WTC11 (cell line): ENCODE data around the gene PSMD13. TPM values are rescaled to one million over a fixed set of nuclear protein-coding genes. Genes with fewer than 3 reads are reported as not detected.

Experiments used
- ATAC-seq: fragments of 200-7000 bp; cut with Tn5 transposase; 2 replicates; pipeline ENCODE4 v1.10.0; 2021; ENCODE audit warnings: mild to moderate bottlenecking, moderate library complexity
- CTCF ChIA-PET: fragments of 300-600 bp; sonication (Branson Sonifier 250); formaldehyde crosslinking; loops from one replicate; lab custom pipeline; 2021; ENCODE audit warnings: antibody characterized with exemption; lab: Charles Lee
- POLR2A ChIA-PET: fragments of 350-600 bp; sonication (Branson Sonifier 250); formaldehyde crosslinking; loops from one replicate; lab custom pipeline; 2021; ENCODE audit warnings: antibody characterized with exemption; lab: Charles Lee
- DNase-seq: peaks from one replicate; pipeline ENCODE4 v3.0.0; 2021; ENCODE audit warnings: low spot score
- H3K27ac Mint-ChIP-seq: 2 replicates; pipeline ENCODE4 v1.8.0; 2021; ENCODE audit warnings: mixed read lengths
- H3K27me3 Mint-ChIP-seq: 2 replicates; pipeline ENCODE4 v1.8.0; 2021; ENCODE audit warnings: low read depth, mild to moderate bottlenecking, moderate library complexity, mixed read lengths
- H3K36me3 Mint-ChIP-seq: 2 replicates; pipeline ENCODE4 v1.8.0; 2021; ENCODE audit warnings: mixed read lengths
- H3K4me1 Mint-ChIP-seq: 2 replicates; pipeline ENCODE4 v1.8.0; 2022; ENCODE audit warnings: mixed read lengths
- H3K4me3 Mint-ChIP-seq: 2 replicates; pipeline ENCODE4 v1.8.0; 2021; ENCODE audit warnings: mild to moderate bottlenecking, moderate library complexity, mixed read lengths
- H3K9me3 Mint-ChIP-seq: 2 replicates; pipeline ENCODE4 v1.8.0; 2021; ENCODE audit warnings: mixed read lengths
- ATF2 ChIP-seq: sonication (generic); formaldehyde crosslinking; IDR thresholded peaks from 2 replicates; pipeline ENCODE4 v1.8.1; 2022; ENCODE audit warnings: low read depth, missing genetic modification reagents, borderline replicate concordance
- ATF6 ChIP-seq: sonication (generic); formaldehyde crosslinking; IDR thresholded peaks from 2 replicates; pipeline ENCODE4 v1.8.1; 2023; ENCODE audit warnings: mild to moderate bottlenecking, missing genetic modification reagents
- CDX4 ChIP-seq: fragments of 250-450 bp; sonication (Bioruptor Pico); IDR thresholded peaks from 2 replicates; pipeline ENCODE4 v1.9.0; 2021; ENCODE audit warnings: moderate library complexity, mild to moderate bottlenecking, inconsistent platforms, borderline replicate concordance
- E2F5 ChIP-seq: sonication (generic); formaldehyde crosslinking; IDR thresholded peaks from 2 replicates; pipeline ENCODE4 v1.8.1; 2022; ENCODE audit warnings: mild to moderate bottlenecking, moderate library complexity, missing genetic modification reagents
- ESRRA ChIP-seq: sonication (generic); formaldehyde crosslinking; IDR thresholded peaks from 2 replicates; pipeline ENCODE4 v1.8.1; 2022; ENCODE audit warnings: mild to moderate bottlenecking, missing genetic modification reagents, borderline replicate concordance
- ETV6 ChIP-seq: sonication (generic); formaldehyde crosslinking; IDR thresholded peaks from 2 replicates; pipeline ENCODE4 v1.8.1; 2022; ENCODE audit warnings: mild to moderate bottlenecking, missing genetic modification reagents
- IRF1 ChIP-seq: sonication (generic); formaldehyde crosslinking; IDR thresholded peaks from 2 replicates; pipeline ENCODE4 v1.8.0; 2023; ENCODE audit warnings: missing genetic modification reagents
- JAZF1 ChIP-seq: fragments of 250-450 bp; sonication (Bioruptor Pico); IDR thresholded peaks from 2 replicates; pipeline ENCODE4 v1.9.0; 2021; ENCODE audit warnings: moderate library complexity, mild to moderate bottlenecking, inconsistent platforms
- MLX ChIP-seq: sonication (generic); formaldehyde crosslinking; IDR thresholded peaks from 2 replicates; pipeline ENCODE4 v1.8.1; 2023; ENCODE audit warnings: mild to moderate bottlenecking, missing genetic modification reagents, moderate library complexity
- NFE2L1 ChIP-seq: sonication (generic); formaldehyde crosslinking; IDR thresholded peaks from 2 replicates; pipeline ENCODE4 v1.8.1; 2023; ENCODE audit warnings: missing genetic modification reagents
- NR1H2 ChIP-seq: sonication (generic); formaldehyde crosslinking; IDR thresholded peaks from 2 replicates; pipeline ENCODE4 v1.9.0; 2021; ENCODE audit warnings: mild to moderate bottlenecking, moderate library complexity, missing genetic modification reagents
- SOX15 ChIP-seq: fragments of 250-450 bp; sonication (Bioruptor Pico); IDR thresholded peaks from 2 replicates; pipeline ENCODE4 v1.9.0; 2021; ENCODE audit warnings: mild to moderate bottlenecking
- STAT6 ChIP-seq: sonication (generic); formaldehyde crosslinking; conservative IDR thresholded peaks from 2 replicates; pipeline ENCODE4 v1.8.1; 2023; ENCODE audit warnings: mild to moderate bottlenecking, low read depth, missing genetic modification reagents, moderate library complexity
- USF2 ChIP-seq: sonication (generic); formaldehyde crosslinking; IDR thresholded peaks from 2 replicates; pipeline ENCODE4 v1.8.1; 2023; ENCODE audit warnings: mild to moderate bottlenecking, missing genetic modification reagents, moderate library complexity
- ZNF425 ChIP-seq: fragments of 250-450 bp; sonication (Bioruptor Pico); conservative IDR thresholded peaks from 2 replicates; pipeline ENCODE4 v1.9.0; 2021; ENCODE audit warnings: mild to moderate bottlenecking
- total RNA-seq: library from RNA; stranded (reverse); gene quantifications from 3 replicates; pipeline ENCODE4 v1.2.3, GENCODE V29; 2021

Gene PSMD13
- total RNA-seq, 1 experiment from 2014 or later: 148 TPM

- peak within 1 kb of the TSS; percentile 32 for H3K27ac Mint-ChIP-seq
- TF ChIP-seq ATF2 (CRISPR knock-in tag) (no peak), SOX15 (CRISPR knock-in tag) (no peak), ATF6 (CRISPR knock-in tag) (no peak), STAT6 (CRISPR knock-in tag) (no peak), NR1H2 (CRISPR knock-in tag) (no peak), MLX (CRISPR knock-in tag) (no peak), ETV6 (no peak), ESRRA (CRISPR knock-in tag) (no peak), USF2 (CRISPR knock-in tag) (no peak), IRF1 (CRISPR knock-in tag) (no peak), JAZF1 (no peak), CDX4 (CRISPR knock-in tag) (no peak), NFE2L1 (CRISPR knock-in tag) (no peak), E2F5 (CRISPR knock-in tag) (no peak), ZNF425 (CRISPR knock-in tag) (no peak)
- TF ChIP-seq, all 79 proteins: peak for 0
- no peaks in the 10 kb centered on the region for H3K9me3 Mint-ChIP-seq
- H3K4me1 Mint-ChIP-seq: peaks cover 43% of the 10 kb centered on the region
- peaks cover 16% of the 10 kb centered on the region; the same call in 1 of the 2 replicates for H3K36me3 Mint-ChIP-seq
- POLR2A ChIA-PET: interaction anchor here (0.8 to 2.6 kb wide), 3 partner anchors 12 to 49 kb away, joined by 4 to 9 read pairs (median 5); no protein-coding TSS in a partner anchor
- peaks cover 18% of the 10 kb centered on the region for H3K27me3 Mint-ChIP-seq
- peak within 1 kb of the TSS; percentile 75 for H3K4me3 Mint-ChIP-seq
- CTCF ChIA-PET: interaction anchor here (0.9 to 4.8 kb wide), 4 partner anchors 17 to 76 kb away, joined by 3 to 34 read pairs (median 14); no protein-coding TSS in a partner anchor
- peak; percentile 45 for DNase-seq
- ATAC-seq: peak; percentile 31
These were observed 52.0 kb downstream of the PSMD13 start, which contains the start of gene PGGHG for GRCh38 chr11:288478-289397. Gene PGGHG, plus strand, starts transcription at chr11:289126. Its CDS starts 691 bp downstream, at chr11:289817.
